H1 (cell line): ENCODE data around the gene MPP3.

Experiments used
- CREB1 ChIP-seq: IDR thresholded peaks from 2 replicates; pipeline ENCODE4 v1.6.1; 2012; ENCODE audit warnings: inconsistent platforms
- GABPA ChIP-seq: IDR thresholded peaks from 2 replicates; pipeline ENCODE4 v1.6.1; 2011; ENCODE audit warnings: mild to moderate bottlenecking, low read length, moderate library complexity, borderline replicate concordance; ENCODE audit not compliant: insufficient read depth
- HDAC2 ChIP-seq, 2 experiments: fragments of 300-600 bp in 1 of 2; sonication (generic) in 1 of 2; IDR thresholded peaks; 2 replicates each; pipeline ENCODE4 v1.6.1; 2011 to 2012; ENCODE audit warnings: low read depth in 2 of 2, low read length in 2 of 2, mild to moderate bottlenecking in 2 of 2, moderate library complexity in 2 of 2, borderline replicate concordance in 1 of 2, inconsistent platforms in 1 of 2
- MAFK ChIP-seq: IDR thresholded peaks from 2 replicates; pipeline ENCODE4 v1.6.1; 2012; ENCODE audit warnings: low read depth, mild to moderate bottlenecking, improper control_type of control experiment, low read length
- POLR2A ChIP-seq, 2 experiments: IDR thresholded peaks; 1 replicate in 1 of 2; 2 replicates in 1 of 2; pipeline ENCODE4 v1.6.1; 2011; ENCODE audit warnings: low read depth in 2 of 2, low read length in 2 of 2, mild to moderate bottlenecking in 2 of 2; ENCODE audit errors: control extremely low read depth in 1 of 2
- POLR2AphosphoS5 ChIP-seq: IDR thresholded peaks from 2 replicates; pipeline ENCODE4 v1.6.1; 2011; ENCODE audit warnings: low read depth, low read length
- SAP30 ChIP-seq: fragments of 300-600 bp; sonication (generic); IDR thresholded peaks from 2 replicates; pipeline ENCODE4 v1.7.1; 2012; ENCODE audit warnings: low read length, moderate library complexity, mild to moderate bottlenecking, inconsistent platforms; ENCODE audit not compliant: insufficient read depth, insufficient replicate concordance
- SUZ12 ChIP-seq: fragments of 200-600 bp; sonication (generic); IDR thresholded peaks from 2 replicates; pipeline ENCODE4 v1.6.1; 2012; ENCODE audit warnings: mild to moderate bottlenecking, inconsistent platforms, low read length, moderate library complexity, mixed read lengths
- TF ChIP-seq, protein P1 (sequence below): IDR thresholded peaks from 2 replicates; pipeline ENCODE4 v1.6.1; 2012; ENCODE audit warnings: inconsistent platforms
- TF ChIP-seq, protein P2 (sequence below), 3 experiments: IDR thresholded peaks; 1 replicate in 2 of 3; 2 replicates in 1 of 3; pipeline versions ENCODE4 v1.5.1 to v1.6.1; 2011; ENCODE audit warnings: low read length in 3 of 3, mild to moderate bottlenecking in 3 of 3, inconsistent platforms in 2 of 3, low read depth in 1 of 3, moderate library complexity in 1 of 3; ENCODE audit not compliant: insufficient read depth in 1 of 3; ENCODE audit errors: control extremely low read depth in 1 of 3
- TF ChIP-seq, protein P3 (sequence below): IDR thresholded peaks from 2 replicates; pipeline ENCODE4 v1.6.1; 2012; ENCODE audit warnings: low read length, inconsistent platforms

DNA sequence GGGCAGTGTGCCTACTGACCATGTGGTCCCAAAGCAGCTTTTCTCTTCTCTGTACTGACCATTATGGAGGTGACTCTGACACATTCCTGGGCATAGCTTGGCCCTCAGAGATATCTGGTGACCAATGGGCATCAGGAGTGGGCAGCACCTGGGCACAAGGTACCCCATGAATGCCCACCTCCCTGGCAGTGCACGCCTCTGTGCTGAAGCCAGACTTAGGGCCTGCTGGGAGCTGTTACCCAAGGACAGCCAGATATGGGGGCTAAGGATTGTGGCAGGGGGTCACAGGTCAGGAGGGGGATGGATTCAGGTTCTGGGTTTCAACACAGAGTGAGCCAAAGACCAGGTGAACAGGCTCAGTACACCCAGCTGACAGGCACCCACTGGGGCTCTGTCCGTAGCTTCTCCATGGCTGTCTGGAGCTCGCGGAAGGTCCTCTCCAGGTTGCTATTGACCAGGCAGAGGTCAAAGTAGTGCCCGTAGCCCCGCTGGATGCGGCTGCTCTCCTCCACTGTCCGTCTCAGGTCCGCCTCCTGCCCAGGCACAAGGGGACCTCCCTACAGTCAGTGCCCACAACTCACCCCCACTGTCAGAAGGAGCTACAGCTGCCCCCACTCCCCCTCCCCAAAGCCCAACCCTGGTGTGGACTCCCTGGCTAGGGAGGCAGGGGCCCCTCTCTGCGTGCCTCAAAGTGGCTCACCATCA, 44.7 kb upstream of the MPP3 start:
- no peak for TF ChIP-seq SAP30
- TF ChIP-seq GABPA = no peak
- TF ChIP-seq, protein P1, sequence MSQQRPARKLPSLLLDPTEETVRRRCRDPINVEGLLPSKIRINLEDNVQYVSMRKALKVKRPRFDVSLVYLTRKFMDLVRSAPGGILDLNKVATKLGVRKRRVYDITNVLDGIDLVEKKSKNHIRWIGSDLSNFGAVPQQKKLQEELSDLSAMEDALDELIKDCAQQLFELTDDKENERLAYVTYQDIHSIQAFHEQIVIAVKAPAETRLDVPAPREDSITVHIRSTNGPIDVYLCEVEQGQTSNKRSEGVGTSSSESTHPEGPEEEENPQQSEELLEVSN = no peak
- no peak for TF ChIP-seq POLR2A (IDR thresholded peaks at IDR 0.05; ENCODE audit: control extremely low read depth in 1 of 2, low read depth in 2 of 2, low read length in 2 of 2)
- TF ChIP-seq, protein P2, sequence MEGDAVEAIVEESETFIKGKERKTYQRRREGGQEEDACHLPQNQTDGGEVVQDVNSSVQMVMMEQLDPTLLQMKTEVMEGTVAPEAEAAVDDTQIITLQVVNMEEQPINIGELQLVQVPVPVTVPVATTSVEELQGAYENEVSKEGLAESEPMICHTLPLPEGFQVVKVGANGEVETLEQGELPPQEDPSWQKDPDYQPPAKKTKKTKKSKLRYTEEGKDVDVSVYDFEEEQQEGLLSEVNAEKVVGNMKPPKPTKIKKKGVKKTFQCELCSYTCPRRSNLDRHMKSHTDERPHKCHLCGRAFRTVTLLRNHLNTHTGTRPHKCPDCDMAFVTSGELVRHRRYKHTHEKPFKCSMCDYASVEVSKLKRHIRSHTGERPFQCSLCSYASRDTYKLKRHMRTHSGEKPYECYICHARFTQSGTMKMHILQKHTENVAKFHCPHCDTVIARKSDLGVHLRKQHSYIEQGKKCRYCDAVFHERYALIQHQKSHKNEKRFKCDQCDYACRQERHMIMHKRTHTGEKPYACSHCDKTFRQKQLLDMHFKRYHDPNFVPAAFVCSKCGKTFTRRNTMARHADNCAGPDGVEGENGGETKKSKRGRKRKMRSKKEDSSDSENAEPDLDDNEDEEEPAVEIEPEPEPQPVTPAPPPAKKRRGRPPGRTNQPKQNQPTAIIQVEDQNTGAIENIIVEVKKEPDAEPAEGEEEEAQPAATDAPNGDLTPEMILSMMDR (IDR thresholded peaks at IDR 0.05; ENCODE audit: control extremely low read depth in 1 of 3, insufficient read depth in 1 of 3, low read depth in 1 of 3, low read length in 3 of 3) = no peak
- TF ChIP-seq SUZ12 = no peak
- TF ChIP-seq MAFK = no peak
- TF ChIP-seq HDAC2 (IDR thresholded peaks at IDR 0.05; ENCODE audit: borderline replicate concordance in 1 of 2, low read depth in 2 of 2, low read length in 2 of 2) = no peak
- TF ChIP-seq CREB1 = no peak
- TF ChIP-seq, protein P3, sequence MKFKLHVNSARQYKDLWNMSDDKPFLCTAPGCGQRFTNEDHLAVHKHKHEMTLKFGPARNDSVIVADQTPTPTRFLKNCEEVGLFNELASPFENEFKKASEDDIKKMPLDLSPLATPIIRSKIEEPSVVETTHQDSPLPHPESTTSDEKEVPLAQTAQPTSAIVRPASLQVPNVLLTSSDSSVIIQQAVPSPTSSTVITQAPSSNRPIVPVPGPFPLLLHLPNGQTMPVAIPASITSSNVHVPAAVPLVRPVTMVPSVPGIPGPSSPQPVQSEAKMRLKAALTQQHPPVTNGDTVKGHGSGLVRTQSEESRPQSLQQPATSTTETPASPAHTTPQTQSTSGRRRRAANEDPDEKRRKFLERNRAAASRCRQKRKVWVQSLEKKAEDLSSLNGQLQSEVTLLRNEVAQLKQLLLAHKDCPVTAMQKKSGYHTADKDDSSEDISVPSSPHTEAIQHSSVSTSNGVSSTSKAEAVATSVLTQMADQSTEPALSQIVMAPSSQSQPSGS = no peak
- TF ChIP-seq POLR2AphosphoS5 = no peak
